Activated T-helper 1 cell treated with anti-CD3 and anti-CD28 coated beads, Interleukin-12 subunit alpha, Interleukin-12 subunit beta, Interleukin-2, Interleukin-4 antibody, amounts not matched to agents 30 ng/mL and 10 ng/mL and 1 ng/mL, durations not matched to agents 14 hours and 24 hours and 36 hours (primary cell): ENCODE results near the gene GLDC. TPM values are rescaled to one million over a fixed set of nuclear protein-coding genes. Genes with fewer than 3 reads are reported as not detected.

Experiments
- DNase-seq: peaks from one replicate; pipeline ENCODE4 v3.0.0; 2021; ENCODE audit warnings: low spot score
- H3K27ac Mint-ChIP-seq: one replicate; pipeline ENCODE4 v1.8.0; 2021; ENCODE audit warnings: mild to moderate bottlenecking, mixed read lengths
- H3K27me3 Mint-ChIP-seq: one replicate; pipeline ENCODE4 v1.8.0; 2022; ENCODE audit warnings: mild to moderate bottlenecking, moderate library complexity, mixed read lengths; ENCODE audit not compliant: insufficient read depth
- H3K36me3 Mint-ChIP-seq: one replicate; pipeline ENCODE4 v1.8.0; 2021; ENCODE audit warnings: low read depth, mixed read lengths
- H3K4me1 Mint-ChIP-seq: one replicate; pipeline ENCODE4 v1.8.0; 2021; ENCODE audit warnings: low read depth, mixed read lengths
- H3K4me3 Mint-ChIP-seq: one replicate; pipeline ENCODE4 v1.8.0; 2021; ENCODE audit warnings: mild to moderate bottlenecking, moderate library complexity, mixed read lengths
- H3K9me3 Mint-ChIP-seq: one replicate; pipeline ENCODE4 v1.8.0; 2021; ENCODE audit warnings: mixed read lengths
- intact Hi-C: fragments of 100-400 bp; cut with micrococcal nuclease; formaldehyde crosslinking; loops from one replicate; pipeline ENCODE4 v1.15.1; 2024
- total RNA-seq: library from RNA; stranded (reverse); gene quantifications from 2 replicates; pipeline ENCODE4 v1.2.3, GENCODE V29; 2022

Gene GLDC
- total RNA-seq, 1 donor from 2014 or later: 1.4 TPM

DNA sequence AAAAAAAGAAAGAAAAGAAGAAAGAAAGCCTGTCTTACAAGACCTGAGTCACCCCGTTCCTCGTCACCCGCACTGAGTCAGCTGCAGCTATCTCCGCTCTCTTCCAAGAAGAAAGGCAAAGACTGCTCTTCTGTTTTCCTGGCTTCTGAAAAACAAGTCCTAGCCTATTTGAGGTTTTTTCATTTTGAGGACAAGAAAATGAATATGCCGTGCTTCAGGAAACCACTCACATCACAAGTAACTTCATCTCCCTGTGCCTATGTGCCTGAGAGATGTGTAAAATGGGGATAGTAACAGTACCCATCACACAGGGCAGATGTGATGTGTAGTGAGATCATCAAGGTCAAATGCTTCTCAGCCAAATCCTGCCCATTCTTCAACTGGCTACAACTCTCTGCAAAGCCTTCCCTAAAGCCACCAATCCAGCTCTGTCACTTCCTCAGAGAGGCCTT is 78.4 kb downstream of the GLDC start:
- Mint-ChIP-seq H3K27me3 (peaks cover 6% of the 10 kb centered on the region), H3K27ac (peak overlapping the region; percentile 80), H3K36me3 (no peaks in the 10 kb centered on the region), H3K9me3 (no peaks in the 10 kb centered on the region), H3K4me3 (peak overlapping the region; percentile 57), H3K4me1 (peaks cover 26% of the 10 kb centered on the region)
- DNase-seq: peak; percentile 9
- intact Hi-C loops: loop anchor here (2.0 to 5.0 kb wide), 3 partner anchors 190 to 715 kb away; partner anchors contain the start of gene KDM4C

DNA sequence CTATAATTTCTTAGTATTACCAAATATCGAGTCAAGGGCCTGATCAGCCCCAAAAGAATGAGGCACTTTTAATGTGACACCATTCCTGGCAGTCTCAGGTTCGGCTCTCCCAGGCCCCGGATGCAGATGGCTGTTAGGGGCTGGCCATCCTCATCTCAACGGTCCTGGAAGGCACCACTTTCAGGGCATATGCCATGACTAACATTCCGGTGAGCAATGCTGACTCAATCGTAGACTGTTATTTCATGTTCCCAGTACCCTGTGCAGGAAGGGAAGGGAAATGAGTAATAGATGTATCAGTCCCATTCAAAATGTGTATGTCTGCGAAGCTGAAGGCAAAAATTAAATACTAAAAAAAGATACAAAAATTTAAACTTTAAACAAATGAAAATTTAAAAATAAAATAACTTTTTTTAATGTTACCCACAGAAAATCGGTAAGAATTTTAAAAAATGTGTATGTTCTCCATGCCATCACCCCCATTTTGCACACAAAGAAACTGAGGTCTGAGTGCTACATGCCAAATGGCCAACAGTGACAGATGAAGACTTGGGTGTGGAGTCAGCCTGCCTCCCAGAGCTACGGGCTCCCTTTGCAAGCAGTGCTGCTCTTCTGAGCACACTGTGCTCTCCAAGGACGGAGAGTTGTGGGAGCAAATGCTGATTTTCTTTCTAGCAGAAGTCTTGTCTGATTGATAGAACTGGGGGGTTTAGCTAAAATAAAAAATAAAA is 79.0 kb downstream of the GLDC start:
- peak overlapping the region; percentile 57 for H3K4me3 Mint-ChIP-seq

DNA sequence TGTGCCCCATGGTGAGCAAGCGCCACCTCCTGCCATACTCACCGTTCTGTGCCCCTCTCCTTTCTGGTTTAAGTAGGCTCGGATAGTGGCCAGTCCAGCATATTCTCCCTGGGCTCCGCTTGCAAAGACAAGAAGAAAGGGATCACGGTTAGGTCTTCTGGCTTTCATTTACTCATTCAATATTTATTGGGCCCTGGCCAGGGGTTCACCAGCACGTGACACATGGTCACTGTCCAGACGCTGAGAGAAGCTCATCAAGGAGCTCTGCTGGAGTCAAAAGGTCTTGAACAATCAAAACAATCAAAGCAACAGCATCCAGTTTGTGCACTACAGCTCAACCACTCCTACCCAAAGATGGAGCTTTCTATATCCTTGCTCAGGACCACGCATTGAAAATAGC is 80.2 kb downstream of the GLDC start:
- Mint-ChIP-seq H3K9me3 (no peaks in the 10 kb centered on the region), H3K36me3 (no peaks in the 10 kb centered on the region), H3K27me3 (no peaks in the 10 kb centered on the region), H3K4me3 (no peak overlapping the region), H3K27ac (no peak overlapping the region), H3K4me1 (peaks cover 26% of the 10 kb centered on the region)
- intact Hi-C loops: loop anchor here (5.0 kb wide), 2 partner anchors 192 to 713 kb away; partner anchors contain the start of gene KDM4C
- DNase-seq: no peak

More for the DNA sequence above, 79.0 kb downstream of the GLDC start:
- intact Hi-C loops: loop anchor here (1.0 to 5.0 kb wide), 5 partner anchors 32 to 714 kb away; partner anchors contain the start of genes KDM4C and UHRF2
- Mint-ChIP-seq H3K4me1 (peaks cover 26% of the 10 kb centered on the region), H3K36me3 (no peaks in the 10 kb centered on the region), H3K27ac (peak overlapping the region; percentile 80), H3K27me3 (peaks cover 4% of the 10 kb centered on the region), H3K9me3 (no peaks in the 10 kb centered on the region)
- DNase-seq: peak; percentile 44

DNA sequence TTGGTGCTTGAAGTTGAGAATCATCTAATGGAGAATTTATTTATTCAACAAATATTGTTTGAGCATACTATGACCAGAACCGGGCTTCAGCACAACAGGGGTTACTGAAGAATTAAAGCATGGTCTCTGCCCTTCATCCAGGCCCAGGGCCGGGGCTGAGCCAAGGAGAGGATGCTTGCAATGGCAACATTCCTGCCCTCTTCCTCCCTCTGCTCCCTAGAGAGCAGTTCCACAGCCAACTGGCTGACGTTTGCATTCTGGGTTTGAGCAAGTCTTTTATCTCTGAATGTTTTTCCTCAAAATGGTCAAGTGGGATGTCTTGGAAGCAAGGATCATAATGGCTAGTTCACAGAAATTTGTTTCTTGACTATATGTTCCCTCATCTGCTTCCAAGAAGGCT is 80.7 kb downstream of the GLDC start:
- Mint-ChIP-seq H3K4me3 (no peak overlapping the region), H3K27ac (no peak overlapping the region), H3K4me1 (peaks cover 26% of the 10 kb centered on the region), H3K27me3 (no peaks in the 10 kb centered on the region), H3K36me3 (no peaks in the 10 kb centered on the region), H3K9me3 (no peaks in the 10 kb centered on the region)
- intact Hi-C loops: loop anchor here (5.0 kb wide), 2 partner anchors 192 to 713 kb away; partner anchors contain the start of gene KDM4C
- no peak for DNase-seq

DNA sequence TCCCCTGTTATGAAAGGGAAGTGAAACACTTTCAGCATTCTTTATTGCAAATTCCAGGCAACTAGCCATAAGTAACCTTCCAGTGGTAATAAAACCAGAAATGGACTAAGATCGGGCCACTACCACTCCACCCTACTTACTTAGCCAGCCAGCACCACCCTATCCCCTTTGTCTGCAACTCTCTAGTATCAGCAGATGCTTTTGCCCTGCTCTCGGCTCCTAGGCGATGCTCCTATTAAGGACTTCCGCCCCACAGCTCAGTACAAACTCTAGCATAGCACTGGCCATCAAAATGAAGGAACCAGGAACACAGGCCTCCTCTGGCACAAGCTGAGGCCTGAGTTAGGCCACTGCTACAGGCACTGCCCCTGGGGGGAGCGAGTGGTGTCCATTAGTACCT is 81.2 kb downstream of the GLDC start:
- Mint-ChIP-seq H3K4me1 (peaks cover 26% of the 10 kb centered on the region), H3K36me3 (no peaks in the 10 kb centered on the region), H3K4me3 (no peak overlapping the region), H3K9me3 (no peaks in the 10 kb centered on the region), H3K27me3 (no peaks in the 10 kb centered on the region), H3K27ac (no peak overlapping the region)
- intact Hi-C loops: no loop called here
- DNase-seq: no peak

DNA sequence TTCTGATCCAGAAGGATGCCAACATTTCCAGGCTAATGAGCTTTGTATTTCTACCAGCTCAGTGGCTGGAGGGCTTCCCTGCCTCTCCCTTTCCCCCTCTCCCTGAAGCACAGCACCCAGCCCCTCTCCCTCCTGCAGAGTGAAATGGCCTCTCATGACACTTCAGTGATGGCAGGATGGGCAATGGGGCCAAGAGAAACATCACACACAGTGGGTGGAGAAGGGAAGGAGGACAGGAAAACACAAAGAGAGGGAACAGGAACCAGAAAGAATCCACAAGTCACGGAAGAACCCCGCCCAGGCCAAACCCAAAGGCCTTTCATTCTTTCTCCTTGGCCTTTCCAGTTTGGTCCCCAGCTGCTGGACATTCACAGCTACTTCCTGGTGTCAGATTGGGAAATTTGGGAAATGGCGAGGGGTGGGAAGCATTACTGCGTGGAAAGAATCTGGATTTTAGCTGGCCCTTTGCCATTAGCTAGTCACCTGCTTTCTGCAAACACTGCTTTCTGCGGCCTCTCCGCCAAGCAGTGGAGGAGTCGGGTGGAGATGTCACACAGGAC is 82.6 kb downstream of the GLDC start:
- H3K27ac Mint-ChIP-seq: no peak overlapping the region
- no peaks in the 10 kb centered on the region for H3K36me3 Mint-ChIP-seq
- no peak for DNase-seq

DNA sequence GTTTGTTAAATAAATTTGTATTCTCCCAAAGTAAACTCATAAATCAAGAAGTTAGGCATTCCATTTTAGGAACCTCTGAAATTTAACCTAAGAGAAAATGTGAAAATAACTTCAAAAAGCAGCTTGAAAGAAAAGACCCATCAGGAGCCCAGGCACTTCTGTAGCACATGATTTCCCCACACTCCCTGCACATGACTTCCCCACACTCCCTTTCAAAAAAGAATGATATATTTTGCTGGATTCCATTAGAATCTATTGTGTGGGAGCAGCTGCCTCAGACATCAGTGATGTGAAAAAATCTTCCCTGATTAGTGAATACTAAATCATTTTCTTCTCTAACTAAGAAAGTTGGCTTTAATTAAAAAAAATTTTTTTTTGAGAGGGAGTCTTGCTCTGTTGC is 83.3 kb downstream of the GLDC start:
- no peak overlapping the region for H3K27ac Mint-ChIP-seq
- intact Hi-C loops: no loop called here
- peaks cover 2% of the 10 kb centered on the region for H3K27me3 Mint-ChIP-seq
- H3K9me3 Mint-ChIP-seq: no peaks in the 10 kb centered on the region
- DNase-seq: no peak
- H3K36me3 Mint-ChIP-seq: no peaks in the 10 kb centered on the region
- no peak overlapping the region for H3K4me3 Mint-ChIP-seq
- peaks cover 14% of the 10 kb centered on the region for H3K4me1 Mint-ChIP-seq

More for the DNA sequence above, 82.6 kb downstream of the GLDC start:
- H3K4me1 Mint-ChIP-seq: peaks cover 22% of the 10 kb centered on the region
- intact Hi-C loops: no loop called here
- H3K4me3 Mint-ChIP-seq: no peak overlapping the region
- no peaks in the 10 kb centered on the region for H3K9me3 Mint-ChIP-seq
- no peaks in the 10 kb centered on the region for H3K27me3 Mint-ChIP-seq

DNA sequence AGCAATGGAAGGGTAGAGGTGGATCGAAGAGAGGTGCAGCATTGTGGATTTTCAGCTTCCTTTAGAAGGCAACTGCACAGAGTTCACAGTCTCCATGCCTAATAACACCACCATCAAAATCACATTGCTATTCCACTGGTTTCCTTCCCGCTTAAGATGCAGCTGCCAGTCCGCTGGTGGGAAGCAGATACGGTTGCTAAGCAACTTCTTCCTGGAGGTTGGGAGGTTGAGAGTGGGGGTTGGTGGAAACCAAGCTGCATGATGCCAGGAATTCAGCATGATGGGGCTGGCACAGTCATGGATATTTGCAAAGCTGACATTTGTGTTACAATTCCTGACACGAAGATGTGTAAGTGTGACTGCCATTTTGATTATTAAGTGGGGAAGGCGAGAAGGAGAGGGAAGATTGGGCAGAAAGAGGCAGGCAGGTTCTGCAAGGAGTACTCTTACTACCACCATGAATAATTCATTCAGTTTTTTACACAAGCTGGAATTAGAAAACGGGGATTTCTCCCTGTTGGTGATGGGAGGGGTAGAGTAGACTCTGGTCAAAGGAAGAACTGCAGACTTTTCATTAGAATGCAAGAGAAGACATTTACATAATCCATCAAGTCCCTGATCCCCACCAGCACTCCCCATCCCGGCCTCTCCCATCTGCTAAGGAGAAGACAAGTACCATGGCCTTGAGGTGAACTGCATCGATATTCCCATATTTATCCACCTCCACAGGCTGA is 87.5 kb downstream of the GLDC start:
- Mint-ChIP-seq H3K9me3 (no peaks in the 10 kb centered on the region), H3K27ac (no peak overlapping the region), H3K4me1 (no peaks in the 10 kb centered on the region), H3K36me3 (no peaks in the 10 kb centered on the region), H3K27me3 (peaks cover 2% of the 10 kb centered on the region), H3K4me3 (no peak overlapping the region)
- intact Hi-C loops: no loop called here
- DNase-seq: no peak

DNA sequence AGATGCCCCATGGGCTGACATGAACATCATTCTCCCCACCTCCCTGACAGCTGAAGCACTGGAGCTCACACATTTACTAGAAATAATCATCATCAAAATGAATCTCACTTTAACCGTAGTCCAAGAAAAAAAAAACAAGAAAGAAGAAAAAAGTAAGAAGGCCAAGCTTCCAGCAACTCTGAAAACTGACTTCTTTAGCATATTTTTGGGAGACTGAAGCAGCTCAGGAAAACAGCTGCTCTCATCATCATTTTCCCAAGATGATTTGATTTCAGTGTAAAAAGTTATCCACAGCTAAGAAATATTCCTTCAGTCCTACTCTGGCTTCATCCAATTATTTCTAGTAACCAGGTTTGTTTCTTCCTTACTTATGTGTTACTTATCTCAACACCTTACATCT is 91.7 kb downstream of the GLDC start:
- Mint-ChIP-seq H3K9me3 (no peaks in the 10 kb centered on the region), H3K4me3 (no peak overlapping the region), H3K36me3 (no peaks in the 10 kb centered on the region), H3K4me1 (no peaks in the 10 kb centered on the region), H3K27me3 (peaks cover 2% of the 10 kb centered on the region), H3K27ac (no peak overlapping the region)
- intact Hi-C loops: no loop called here
- no peak for DNase-seq

DNA sequence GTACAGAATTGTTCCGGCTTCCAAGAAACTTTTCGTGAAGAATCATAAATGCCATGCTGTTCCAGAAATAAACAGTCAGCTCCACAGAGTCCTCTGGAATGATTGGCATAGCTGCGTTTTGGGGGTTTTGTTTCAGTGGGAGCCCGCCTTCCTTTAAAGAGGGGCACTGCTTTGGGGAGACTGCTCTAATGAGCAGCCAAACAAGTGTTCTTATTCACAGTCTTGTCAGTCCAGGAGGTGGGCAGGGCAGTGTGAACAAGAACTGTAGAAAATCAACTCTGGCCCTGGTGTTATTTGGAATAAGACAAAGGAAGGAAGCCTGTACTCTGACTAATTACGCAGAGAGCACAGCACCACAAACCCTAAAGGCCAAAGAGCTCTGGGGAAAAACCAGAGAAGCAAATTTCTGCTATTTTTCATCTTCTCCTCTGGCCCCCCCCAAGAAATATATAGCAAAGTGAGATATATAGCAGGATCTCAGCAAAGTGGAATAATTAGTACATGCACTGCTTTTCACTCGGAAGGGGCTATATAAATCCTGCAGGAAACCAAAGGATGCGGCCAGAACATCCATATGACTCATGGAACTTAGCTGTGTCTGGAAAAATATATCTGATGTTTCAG is 92.9 kb downstream of the GLDC start:
- intact Hi-C loops: no loop called here
- no peaks in the 10 kb centered on the region for H3K4me1 Mint-ChIP-seq
- H3K27me3 Mint-ChIP-seq: peaks cover 2% of the 10 kb centered on the region
- no peaks in the 10 kb centered on the region for H3K36me3 Mint-ChIP-seq
- H3K27ac Mint-ChIP-seq: no peak overlapping the region
- no peak overlapping the region for H3K4me3 Mint-ChIP-seq
- no peak for DNase-seq
- H3K9me3 Mint-ChIP-seq: no peaks in the 10 kb centered on the region

DNA sequence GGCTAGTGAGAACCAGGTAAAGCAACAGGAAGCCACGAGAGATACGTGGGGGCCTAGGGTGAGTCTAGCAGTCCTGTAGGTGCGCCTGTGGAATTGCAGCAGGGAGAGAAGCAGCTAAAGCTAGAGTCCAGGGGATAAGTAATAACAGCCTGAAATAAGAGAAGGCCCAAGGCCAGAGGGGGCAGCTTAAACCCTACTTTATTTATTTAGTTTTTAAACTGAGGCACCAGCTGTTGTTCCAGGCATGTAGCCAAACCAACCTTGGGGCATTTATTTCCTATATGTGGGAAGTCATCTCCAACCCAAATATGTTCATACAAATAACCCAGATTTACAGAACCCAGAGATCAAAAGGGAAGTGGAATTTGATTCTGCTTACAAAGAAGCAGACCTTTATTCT is 93.5 kb downstream of the GLDC start:
- Mint-ChIP-seq H3K9me3 (no peaks in the 10 kb centered on the region), H3K27me3 (no peaks in the 10 kb centered on the region), H3K4me1 (no peaks in the 10 kb centered on the region), H3K36me3 (no peaks in the 10 kb centered on the region), H3K4me3 (no peak overlapping the region), H3K27ac (no peak overlapping the region)
- DNase-seq: no peak
- intact Hi-C loops: no loop called here

DNA sequence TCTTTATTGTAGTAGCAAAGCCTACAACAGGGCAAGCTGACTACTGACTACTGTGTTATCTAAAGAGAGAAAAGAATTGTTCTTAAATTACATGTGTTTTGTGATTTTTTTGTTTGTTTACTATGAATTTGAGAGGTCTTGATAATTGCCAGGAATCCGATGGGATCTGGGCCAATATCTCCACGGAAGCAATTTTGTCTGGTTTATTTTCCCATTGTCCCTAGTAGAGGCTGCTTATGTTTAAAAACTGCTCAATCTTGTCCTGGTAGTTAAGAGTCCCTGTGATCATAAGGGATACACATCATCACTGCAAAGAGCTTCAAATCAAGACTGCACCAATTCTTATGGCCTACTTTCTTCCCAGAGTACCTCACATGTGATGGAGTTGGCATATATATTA is 94.4 kb downstream of the GLDC start:
- Mint-ChIP-seq H3K4me3 (no peak overlapping the region), H3K4me1 (no peaks in the 10 kb centered on the region), H3K36me3 (no peaks in the 10 kb centered on the region), H3K27ac (no peak overlapping the region), H3K27me3 (no peaks in the 10 kb centered on the region), H3K9me3 (no peaks in the 10 kb centered on the region)
- DNase-seq: no peak
- intact Hi-C loops: no loop called here
